Vagina (tissue), 2 donors: ENCODE results near the gene PGP. TPM values are rescaled to one million over a fixed set of nuclear protein-coding genes. Genes with fewer than 3 reads are reported as not detected.

ENCODE experiments used
- DNase-seq, 2 donors: peaks; one replicate each; pipeline ENCODE4 v3.0.0-alpha.2; 2017; ENCODE audit errors: extremely low spot score in 2 of 2
- H3K27ac ChIP-seq: fragments of 200-600 bp; sonication (generic); one replicate; pipeline ENCODE4 v1.5.1; 2019
- H3K27me3 ChIP-seq: fragments of 200-600 bp; sonication (generic); one replicate; pipeline ENCODE4 v1.5.1; 2019
- H3K36me3 ChIP-seq, 2 donors: fragments of 200-600 bp; sonication (generic); one replicate each; pipeline ENCODE4 v1.5.1; 2017 to 2019
- H3K4me1 ChIP-seq: fragments of 200-600 bp; sonication (generic); one replicate; pipeline ENCODE4 v1.5.1; 2019
- H3K4me3 ChIP-seq, 2 donors: fragments of 200-600 bp; sonication (generic); 1 replicate in 1 of 2; 2 replicates in 1 of 2; pipeline ENCODE4 v1.5.1; 2016 to 2019
- H3K9me3 ChIP-seq: fragments of 200-600 bp; sonication (generic); one replicate; pipeline ENCODE4 v1.5.1; 2019
- POLR2A ChIP-seq, 2 donors: fragments of 450-650 bp; IDR thresholded peaks; one replicate each; pipeline ENCODE4 v1.6.1; 2017; ENCODE audit warnings: antibody characterized with exemption in 2 of 2, mild to moderate bottlenecking in 2 of 2, moderate library complexity in 2 of 2
- POLR2AphosphoS5 ChIP-seq, 2 donors: sonication (generic); formaldehyde crosslinking; IDR thresholded peaks; one replicate each; pipeline ENCODE4 v1.9.0; 2017; ENCODE audit warnings: antibody characterized with exemption in 2 of 2, mild to moderate bottlenecking in 2 of 2, low read depth in 1 of 2; ENCODE audit not compliant: insufficient read depth in 1 of 2
- intact Hi-C: fragments of 100-400 bp; cut with DNase I; formaldehyde crosslinking; loops from one replicate; pipeline ENCODE4 v1.15.1; 2023
- total RNA-seq: library from RNA; depleted of rRNA; stranded (reverse); fragments of >200 nt; gene quantifications from one replicate; pipeline ENCODE4 v1.2.3, GENCODE V29; 2016
- TF ChIP-seq, protein P1 (sequence below), 3 experiments: fragments of 450-650 bp in 2 of 3; fragments of 200-600 bp in 1 of 3; sonication (generic) in 1 of 3; IDR thresholded peaks; one replicate each; pipeline ENCODE4 v1.5.1; 2017 to 2019; ENCODE audit warnings: antibody characterized with exemption in 3 of 3, mild to moderate bottlenecking in 2 of 3, moderate library complexity in 2 of 3

PGP gene
- total RNA-seq, 1 donor from 2014 or later = 15.5 TPM

- Histone ChIP-seq H3K4me3 (no peak overlapping the region), H3K27ac (no peak overlapping the region), H3K4me1 (peaks cover 6% of the 10 kb centered on the region), H3K27me3 (no peaks in the 10 kb centered on the region), H3K9me3 (no peaks in the 10 kb centered on the region), H3K36me3 (peaks cover 0 to 54% of the 10 kb centered on the region in 2 donors)
- intact Hi-C loops = no loop called here
- no peak for TF ChIP-seq POLR2A (IDR thresholded peaks at IDR 0.05)
- no peak for TF ChIP-seq POLR2AphosphoS5 (IDR thresholded peaks at IDR 0.05; ENCODE audit: insufficient read depth in 1 of 2, low read depth in 1 of 2)
- TF ChIP-seq, protein P1, sequence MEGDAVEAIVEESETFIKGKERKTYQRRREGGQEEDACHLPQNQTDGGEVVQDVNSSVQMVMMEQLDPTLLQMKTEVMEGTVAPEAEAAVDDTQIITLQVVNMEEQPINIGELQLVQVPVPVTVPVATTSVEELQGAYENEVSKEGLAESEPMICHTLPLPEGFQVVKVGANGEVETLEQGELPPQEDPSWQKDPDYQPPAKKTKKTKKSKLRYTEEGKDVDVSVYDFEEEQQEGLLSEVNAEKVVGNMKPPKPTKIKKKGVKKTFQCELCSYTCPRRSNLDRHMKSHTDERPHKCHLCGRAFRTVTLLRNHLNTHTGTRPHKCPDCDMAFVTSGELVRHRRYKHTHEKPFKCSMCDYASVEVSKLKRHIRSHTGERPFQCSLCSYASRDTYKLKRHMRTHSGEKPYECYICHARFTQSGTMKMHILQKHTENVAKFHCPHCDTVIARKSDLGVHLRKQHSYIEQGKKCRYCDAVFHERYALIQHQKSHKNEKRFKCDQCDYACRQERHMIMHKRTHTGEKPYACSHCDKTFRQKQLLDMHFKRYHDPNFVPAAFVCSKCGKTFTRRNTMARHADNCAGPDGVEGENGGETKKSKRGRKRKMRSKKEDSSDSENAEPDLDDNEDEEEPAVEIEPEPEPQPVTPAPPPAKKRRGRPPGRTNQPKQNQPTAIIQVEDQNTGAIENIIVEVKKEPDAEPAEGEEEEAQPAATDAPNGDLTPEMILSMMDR (IDR thresholded peaks at IDR 0.05) = no peak
- DNase-seq = no peak
Measured at GRCh38 chr16:2175454-2175853, 39.2 kb downstream of the PGP start.

GRCh38 chr16:2174396-2175131 lies 40.1 kb downstream of the PGP start:
- intact Hi-C loops = no loop called here
- TF ChIP-seq, protein P1 (IDR thresholded peaks at IDR 0.05) = no peak
- TF ChIP-seq POLR2A (IDR thresholded peaks at IDR 0.05) = no peak
- TF ChIP-seq POLR2AphosphoS5 (IDR thresholded peaks at IDR 0.05; ENCODE audit: insufficient read depth in 1 of 2, low read depth in 1 of 2) = no peak
- H3K27me3 ChIP-seq = no peaks in the 10 kb centered on the region
- H3K4me3 ChIP-seq = no peak overlapping the region
- no peaks in the 10 kb centered on the region for H3K9me3 ChIP-seq
- H3K4me1 ChIP-seq = peaks cover 4% of the 10 kb centered on the region
- H3K36me3 ChIP-seq = peaks cover 0 to 56% of the 10 kb centered on the region in 2 donors
- no peak overlapping the region for H3K27ac ChIP-seq
- DNase-seq = no peak

DNA sequence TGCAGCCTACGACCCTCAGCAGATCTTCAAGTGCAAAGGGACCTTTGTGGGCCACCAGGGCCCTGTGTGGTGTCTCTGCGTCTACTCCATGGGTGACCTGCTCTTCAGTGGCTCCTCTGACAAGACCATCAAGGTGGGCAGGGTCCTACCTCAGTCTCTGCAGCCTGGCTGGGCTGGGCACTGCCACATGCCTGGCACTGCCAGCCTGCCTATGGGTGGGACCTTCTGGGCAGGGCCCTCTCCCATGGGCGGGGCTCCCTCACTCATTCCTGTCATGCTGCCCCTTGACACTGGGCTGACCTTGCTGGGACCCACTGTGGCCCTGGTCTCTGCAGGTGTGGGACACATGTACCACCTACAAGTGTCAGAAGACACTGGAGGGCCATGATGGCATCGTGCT lies 40.7 kb downstream of the PGP start:
- no peaks in the 10 kb centered on the region for H3K4me1 ChIP-seq
- intact Hi-C loops = no loop called here

GRCh38 chr16:2173366-2173765 lies 41.3 kb downstream of the PGP start:
- Histone ChIP-seq H3K27me3 (no peaks in the 10 kb centered on the region), H3K36me3 (peaks cover 0 to 65% of the 10 kb centered on the region in 2 donors), H3K4me1 (no peaks in the 10 kb centered on the region), H3K4me3 (no peak overlapping the region), H3K9me3 (no peaks in the 10 kb centered on the region), H3K27ac (no peak overlapping the region)
- intact Hi-C loops = no loop called here
- DNase-seq = no peak
- TF ChIP-seq POLR2A (IDR thresholded peaks at IDR 0.05) = no peak
- TF ChIP-seq POLR2AphosphoS5 (IDR thresholded peaks at IDR 0.05; ENCODE audit: insufficient read depth in 1 of 2, low read depth in 1 of 2) = no peak
- TF ChIP-seq, protein P1 (IDR thresholded peaks at IDR 0.05) = no peak

More for the DNA sequence above, 40.7 kb downstream of the PGP start:
- Histone ChIP-seq H3K27me3 (no peaks in the 10 kb centered on the region), H3K9me3 (no peaks in the 10 kb centered on the region), H3K4me3 (no peak overlapping the region), H3K27ac (no peak overlapping the region), H3K36me3 (peaks cover 0 to 60% of the 10 kb centered on the region in 2 donors)
- DNase-seq = no peak
- TF ChIP-seq POLR2AphosphoS5 (IDR thresholded peaks at IDR 0.05; ENCODE audit: insufficient read depth in 1 of 2, low read depth in 1 of 2) = no peak
- no peak for TF ChIP-seq POLR2A (IDR thresholded peaks at IDR 0.05)
- TF ChIP-seq, protein P1 (IDR thresholded peaks at IDR 0.05) = no peak

DNA sequence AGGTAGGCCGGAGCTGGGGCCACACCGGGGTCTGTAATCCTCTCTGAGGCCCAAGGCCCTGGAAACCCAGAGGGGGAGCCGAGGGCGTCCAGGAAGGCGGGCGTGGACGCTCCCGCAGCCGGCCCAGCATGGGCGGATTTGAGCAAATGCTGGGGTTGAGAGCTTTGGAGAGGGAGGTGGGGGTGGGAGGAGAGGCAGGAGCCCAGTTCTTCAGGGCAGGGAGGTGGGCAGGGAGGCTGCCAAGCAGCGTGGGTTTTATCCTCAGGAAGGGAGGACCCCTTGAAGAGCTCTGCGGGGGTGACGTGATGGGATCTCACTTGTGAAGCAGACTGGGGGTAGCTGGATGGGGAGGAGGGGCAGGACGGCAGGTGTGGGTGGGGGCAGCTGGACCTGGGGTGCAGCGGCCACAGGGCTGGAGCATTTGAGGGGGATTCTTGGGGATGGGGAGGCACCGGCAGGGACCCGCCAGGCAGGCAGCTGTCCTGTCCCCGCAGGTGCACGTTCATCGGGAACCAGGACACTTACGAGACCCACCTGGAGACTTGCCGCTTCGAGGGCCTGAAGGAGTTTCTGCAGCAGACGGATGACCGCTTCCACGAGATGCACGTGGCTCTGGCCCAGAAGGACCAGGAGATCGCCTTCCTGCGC lies 41.8 kb downstream of the PGP start:
- Histone ChIP-seq H3K9me3 (no peaks in the 10 kb centered on the region), H3K36me3 (peaks cover 0 to 71% of the 10 kb centered on the region in 2 donors), H3K27me3 (no peaks in the 10 kb centered on the region), H3K27ac (no peak overlapping the region), H3K4me3 (no peak overlapping the region), H3K4me1 (no peaks in the 10 kb centered on the region)
- intact Hi-C loops = no loop called here
- no peak for DNase-seq
- TF ChIP-seq POLR2AphosphoS5 (IDR thresholded peaks at IDR 0.05; ENCODE audit: insufficient read depth in 1 of 2, low read depth in 1 of 2) (no peak), POLR2A (IDR thresholded peaks at IDR 0.05) (no peak)
- TF ChIP-seq, protein P1 (IDR thresholded peaks at IDR 0.05) = no peak
